ENCODE results near the gene RALGPS1.

RALGPS1 gene

GRCh38 chr9:127189628-127190027 lies 275.0 kb downstream of the RALGPS1 start:
- no peak for DNase-seq (ENCODE audit: low read depth)

DNA sequence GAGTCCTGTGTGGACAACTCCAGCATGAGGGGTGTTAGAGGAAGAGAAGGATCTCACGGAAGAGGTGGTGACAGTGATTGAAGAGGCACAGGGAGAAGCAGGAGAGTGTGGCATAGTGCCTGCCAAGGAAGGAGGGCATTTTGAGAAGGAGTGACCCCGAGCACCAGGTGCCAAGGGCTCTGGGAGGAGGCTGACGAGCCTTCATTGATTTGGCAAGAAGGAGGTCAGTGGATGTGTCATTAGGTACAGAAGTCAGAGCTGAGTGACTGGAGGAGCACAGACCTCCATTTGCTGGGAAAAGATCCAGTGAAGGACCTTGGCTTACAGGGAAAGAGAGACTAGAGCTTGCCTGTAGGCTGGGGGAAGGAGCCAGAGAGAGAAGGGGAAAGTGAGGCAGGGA lies 278.2 kb downstream of the RALGPS1 start:
- DNase-seq (ENCODE audit: low read depth): no peak

GRCh38 chr9:127193483-127193882 lies 278.9 kb downstream of the RALGPS1 start:
- no peak for DNase-seq (ENCODE audit: low read depth)

DNA sequence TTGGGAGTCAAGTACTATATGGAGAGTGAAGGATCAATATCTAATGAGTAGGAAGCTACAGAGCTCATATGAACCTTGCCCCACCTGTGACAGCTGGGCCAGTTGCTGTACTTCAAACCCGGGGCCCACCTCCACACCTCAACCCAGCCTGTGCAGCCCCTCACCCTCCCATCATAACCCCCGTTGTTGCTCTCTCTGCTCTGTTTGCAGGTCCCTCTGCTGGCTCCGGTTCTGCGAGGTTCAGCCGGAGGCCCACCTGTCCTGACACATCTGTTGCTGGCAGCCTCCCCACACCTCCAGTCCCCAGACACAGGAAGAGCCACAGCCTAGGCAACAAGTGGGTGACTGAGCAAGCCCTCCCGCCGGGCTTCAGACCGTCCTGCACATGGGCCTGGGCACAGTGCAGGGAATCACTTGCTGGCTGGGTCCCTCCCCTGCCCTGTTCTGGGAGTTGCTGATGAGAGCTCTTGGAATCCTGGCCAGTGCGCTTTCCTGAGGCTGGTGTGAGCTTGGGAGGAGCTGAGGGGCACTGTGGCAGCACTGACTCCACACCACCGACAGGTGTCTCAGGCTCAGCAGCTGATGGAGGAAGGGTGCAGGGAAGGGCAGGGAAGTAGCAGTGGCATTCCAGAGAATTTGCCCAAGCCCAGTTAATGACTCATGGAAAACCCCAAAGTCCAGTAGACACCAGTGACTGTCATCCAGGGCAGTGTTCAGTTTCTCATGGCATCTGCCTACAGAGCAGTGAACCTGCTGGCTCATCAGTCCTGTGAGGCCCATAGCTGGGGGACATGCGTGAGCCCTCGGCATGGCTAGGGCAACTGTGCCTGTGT lies 280.5 kb downstream of the RALGPS1 start:
- DNase-seq (ENCODE audit: low read depth): no peak

- no peak for DNase-seq (ENCODE audit: low read depth)
These were observed 281.6 kb downstream of the RALGPS1 start for GRCh38 chr9:127195976-127196825.

GRCh38 chr9:127196826-127197145 lies 282.2 kb downstream of the RALGPS1 start:
- no peak for DNase-seq (ENCODE audit: low read depth)

DNA sequence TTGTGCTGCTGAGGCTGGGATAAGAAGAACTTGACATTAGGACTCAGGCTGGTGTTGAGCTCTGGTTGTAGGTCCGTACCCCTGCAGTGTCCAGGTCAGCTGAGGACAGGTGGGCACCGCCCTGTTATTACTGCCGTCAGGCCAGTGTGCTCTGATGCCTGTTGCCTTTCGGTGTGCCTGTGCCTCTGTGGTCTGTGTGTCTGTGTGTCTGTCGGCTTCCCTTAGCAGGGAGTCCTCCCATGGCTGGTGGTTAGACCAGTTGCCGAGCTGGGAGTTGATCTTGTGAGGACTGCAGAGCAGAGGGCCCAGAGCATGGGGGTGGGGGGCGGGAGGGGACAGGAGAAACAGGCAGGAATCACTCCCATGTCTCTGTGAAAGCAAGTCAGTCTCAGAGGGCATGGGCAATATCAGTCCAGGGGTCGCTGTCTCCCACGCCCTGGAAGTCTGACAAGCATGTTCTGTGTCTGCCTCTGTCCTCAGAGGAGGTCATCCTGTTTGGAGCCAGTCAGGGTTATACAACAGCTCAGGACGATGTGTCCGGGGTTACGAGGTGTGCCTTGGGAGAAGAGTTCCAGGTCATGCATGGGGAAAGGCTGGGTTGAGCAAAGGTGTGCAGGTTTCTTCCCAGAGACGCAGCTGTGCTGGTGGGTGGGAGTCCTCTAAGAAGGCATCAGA lies 282.7 kb downstream of the RALGPS1 start:
- DNase-seq (ENCODE audit: low read depth): no peak

DNA sequence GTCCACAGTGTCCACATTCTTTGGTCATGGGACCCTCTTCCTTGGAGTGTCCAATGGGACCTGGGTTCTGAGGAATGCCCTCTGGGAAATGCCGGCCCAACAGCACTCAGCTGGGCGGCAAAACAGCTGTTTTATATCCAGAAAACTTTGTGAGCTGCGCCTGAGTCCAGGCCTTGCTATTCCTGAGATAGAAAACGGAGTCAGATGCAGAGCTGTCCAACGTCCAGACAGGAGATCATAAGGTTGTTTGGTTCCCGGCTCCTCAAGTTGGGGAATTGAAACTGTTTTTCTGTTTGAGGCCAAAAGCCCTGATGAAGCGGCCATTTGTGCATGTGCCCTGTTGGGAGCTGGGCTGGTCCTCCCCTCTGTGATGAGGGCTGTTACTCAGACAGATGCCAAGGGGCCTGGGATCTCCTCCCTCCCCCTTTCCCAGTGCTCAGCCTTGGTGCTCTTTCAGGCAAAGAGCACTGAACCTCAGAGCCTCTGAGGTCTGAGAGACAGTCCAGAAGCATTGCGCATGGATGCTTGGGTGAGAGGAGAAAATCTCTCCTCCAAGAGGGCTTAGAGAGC lies 283.4 kb downstream of the RALGPS1 start:
- no peak for DNase-seq (ENCODE audit: low read depth)

- DNase-seq (ENCODE audit: low read depth): no peak
These were observed 284.0 kb downstream of the RALGPS1 start for GRCh38 chr9:127198587-127198986.

GRCh38 chr9:127199001-127199791 lies 284.6 kb downstream of the RALGPS1 start:
- DNase-seq (ENCODE audit: low read depth): peak; percentile 74

GRCh38 chr9:127200106-127200862 lies 285.7 kb downstream of the RALGPS1 start:
- no peak for DNase-seq (ENCODE audit: low read depth)

- DNase-seq (ENCODE audit: low read depth): no peak
These were observed 286.5 kb downstream of the RALGPS1 start for GRCh38 chr9:127201071-127201541.

DNA sequence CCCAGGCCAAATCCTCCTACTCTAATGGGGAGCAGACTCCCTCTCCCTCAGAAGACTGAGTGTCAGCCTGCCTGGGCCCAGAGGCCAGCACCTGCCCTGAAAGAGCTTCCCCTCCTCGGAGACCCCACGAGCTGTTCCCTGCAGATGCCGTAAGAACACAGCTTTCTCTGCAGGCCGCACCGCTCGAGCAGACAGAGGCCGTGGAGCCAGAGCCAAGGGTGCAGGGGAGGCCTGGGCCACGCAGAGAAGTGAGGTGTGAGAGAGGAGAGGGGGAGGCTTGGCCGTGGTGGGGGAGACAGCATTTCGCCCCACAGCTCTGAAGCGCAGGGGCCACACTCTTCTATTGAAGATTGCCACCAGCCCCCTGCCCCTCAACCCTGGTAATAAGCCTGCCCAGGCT lies 287.1 kb downstream of the RALGPS1 start:
- no peak for DNase-seq (ENCODE audit: low read depth)

DNA sequence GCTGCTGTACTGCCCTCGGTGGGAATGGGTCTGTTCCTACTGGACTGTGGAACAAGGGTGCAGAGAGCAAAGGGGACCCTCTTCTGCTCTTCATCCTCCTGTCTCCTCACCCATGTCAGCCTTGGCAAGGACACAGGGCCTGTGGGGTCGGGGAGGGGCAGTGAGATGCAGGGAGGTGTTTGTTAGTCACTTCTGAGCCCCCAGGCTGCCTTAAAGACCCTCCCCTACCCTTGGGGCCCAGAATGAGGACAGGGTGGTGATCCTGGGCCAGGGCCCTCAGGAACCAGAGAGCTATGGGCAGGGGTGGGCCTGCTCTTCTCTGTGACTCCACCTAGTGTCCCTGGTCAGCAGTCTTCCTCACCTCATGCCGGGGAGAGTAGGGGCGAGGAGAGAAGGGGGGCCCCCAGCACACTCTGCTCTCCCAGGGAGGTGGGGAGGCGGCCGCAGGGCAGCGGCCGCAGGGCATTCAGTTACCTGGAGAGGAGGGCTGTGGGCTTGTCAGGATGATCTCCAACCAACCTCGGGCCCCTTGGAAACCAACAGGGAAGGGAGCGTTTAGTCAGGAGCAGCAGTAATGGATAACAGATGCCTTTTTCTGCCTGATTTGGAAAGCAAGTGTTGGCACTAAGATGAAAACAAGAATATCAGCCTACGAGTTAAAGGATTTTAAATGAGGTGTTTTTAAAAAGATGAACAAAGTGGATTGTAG lies 288.0 kb downstream of the RALGPS1 start:
- no peak for DNase-seq (ENCODE audit: low read depth)

DNA sequence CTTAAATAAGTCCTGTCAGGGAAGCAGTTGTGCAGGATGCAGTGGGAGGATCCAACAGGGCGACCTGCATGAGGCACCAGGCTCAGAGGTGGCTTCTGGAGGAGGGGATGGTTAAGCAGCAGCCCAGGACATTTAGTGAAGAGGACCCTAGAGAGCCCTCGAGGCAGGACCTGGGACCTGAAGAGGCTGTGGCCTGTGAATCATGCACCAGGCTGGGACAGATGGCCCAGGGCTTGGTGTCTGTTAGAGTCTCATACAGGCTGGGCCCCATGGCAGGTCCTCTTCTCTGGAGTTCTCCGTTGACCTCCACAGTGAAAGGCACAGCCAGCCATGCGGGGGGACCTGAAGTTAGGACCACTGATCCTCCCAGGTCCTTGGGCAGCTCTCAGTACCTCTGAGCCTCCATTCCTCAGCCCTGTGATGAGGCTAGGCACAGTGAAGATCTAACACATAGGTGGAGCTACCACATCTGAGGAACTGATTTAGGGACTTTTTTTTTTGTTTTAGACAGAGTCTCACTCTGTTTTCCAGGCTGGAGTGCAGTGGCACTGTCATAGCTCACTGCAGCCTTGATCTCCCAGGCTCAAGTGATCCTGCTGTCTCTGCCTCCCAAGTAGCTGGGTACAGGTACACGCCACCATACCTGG lies 289.2 kb downstream of the RALGPS1 start:
- DNase-seq (ENCODE audit: low read depth): no peak

- no peak for DNase-seq (ENCODE audit: low read depth)
These were observed 290.3 kb downstream of the RALGPS1 start for GRCh38 chr9:127204771-127205470.

DNA sequence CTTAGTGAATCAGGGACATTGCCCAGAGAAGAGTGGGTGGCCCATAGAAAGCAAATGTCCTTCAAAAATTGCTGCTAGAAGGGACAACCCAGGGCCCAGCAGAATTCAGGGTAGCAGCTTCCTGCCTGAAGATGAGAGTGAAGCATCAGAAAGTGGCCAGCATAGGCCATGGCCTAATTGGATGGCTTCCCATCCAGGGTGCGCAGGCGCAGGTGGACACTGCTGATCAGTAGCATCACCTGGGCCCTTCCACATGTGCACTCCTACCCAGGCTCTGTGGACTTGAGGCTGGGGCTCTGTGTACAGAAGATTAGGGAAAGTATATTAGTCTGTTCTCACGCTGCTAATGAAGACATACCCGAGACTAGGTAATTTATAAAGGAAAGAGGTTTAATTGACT lies 291.4 kb downstream of the RALGPS1 start:
- no peak for DNase-seq (ENCODE audit: low read depth)

GRCh38 chr9:127206666-127207065 lies 292.1 kb downstream of the RALGPS1 start:
- DNase-seq (ENCODE audit: low read depth): no peak

Data from stimulated activated CD8-positive, alpha-beta memory T cell treated with anti-CD3 and anti-CD28 coated beads, Interleukin-15, amount 100 ng/mL, for 1 hour (primary cell).